Fibroblast of mammary gland (primary cell): ENCODE measurements around the gene NKX3-2.
"Not testable (repeated sequence)": the region's sequence is repeated elsewhere in the genome, so short reads cannot be mapped to it uniquely, and the experiment has no call there.

Experiments
- DNase-seq: peaks from one replicate; pipeline ENCODE4 v3.0.0-alpha.2; 2010; ENCODE audit warnings: low read depth
- H3K4me3 ChIP-seq: 2 replicates; pipeline ENCODE4 v1.5.1; 2011; ENCODE audit warnings: low read depth, mild to moderate bottlenecking, low read length, moderate library complexity; ENCODE audit not compliant: control insufficient read depth
- TF ChIP-seq, protein P1 (sequence below): conservative IDR thresholded peaks from 2 replicates; pipeline ENCODE4 v1.5.1; 2011; ENCODE audit warnings: low read depth, low read length, inconsistent platforms; ENCODE audit not compliant: control insufficient read depth, insufficient read depth

Gene NKX3-2

GRCh38 chr4:13577660-13578059, 33.4 kb upstream of the NKX3-2 start:
- TF ChIP-seq, protein P1, sequence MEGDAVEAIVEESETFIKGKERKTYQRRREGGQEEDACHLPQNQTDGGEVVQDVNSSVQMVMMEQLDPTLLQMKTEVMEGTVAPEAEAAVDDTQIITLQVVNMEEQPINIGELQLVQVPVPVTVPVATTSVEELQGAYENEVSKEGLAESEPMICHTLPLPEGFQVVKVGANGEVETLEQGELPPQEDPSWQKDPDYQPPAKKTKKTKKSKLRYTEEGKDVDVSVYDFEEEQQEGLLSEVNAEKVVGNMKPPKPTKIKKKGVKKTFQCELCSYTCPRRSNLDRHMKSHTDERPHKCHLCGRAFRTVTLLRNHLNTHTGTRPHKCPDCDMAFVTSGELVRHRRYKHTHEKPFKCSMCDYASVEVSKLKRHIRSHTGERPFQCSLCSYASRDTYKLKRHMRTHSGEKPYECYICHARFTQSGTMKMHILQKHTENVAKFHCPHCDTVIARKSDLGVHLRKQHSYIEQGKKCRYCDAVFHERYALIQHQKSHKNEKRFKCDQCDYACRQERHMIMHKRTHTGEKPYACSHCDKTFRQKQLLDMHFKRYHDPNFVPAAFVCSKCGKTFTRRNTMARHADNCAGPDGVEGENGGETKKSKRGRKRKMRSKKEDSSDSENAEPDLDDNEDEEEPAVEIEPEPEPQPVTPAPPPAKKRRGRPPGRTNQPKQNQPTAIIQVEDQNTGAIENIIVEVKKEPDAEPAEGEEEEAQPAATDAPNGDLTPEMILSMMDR: no peak
- H3K4me3 ChIP-seq: no peak overlapping the region
- no peak for DNase-seq

DNA sequence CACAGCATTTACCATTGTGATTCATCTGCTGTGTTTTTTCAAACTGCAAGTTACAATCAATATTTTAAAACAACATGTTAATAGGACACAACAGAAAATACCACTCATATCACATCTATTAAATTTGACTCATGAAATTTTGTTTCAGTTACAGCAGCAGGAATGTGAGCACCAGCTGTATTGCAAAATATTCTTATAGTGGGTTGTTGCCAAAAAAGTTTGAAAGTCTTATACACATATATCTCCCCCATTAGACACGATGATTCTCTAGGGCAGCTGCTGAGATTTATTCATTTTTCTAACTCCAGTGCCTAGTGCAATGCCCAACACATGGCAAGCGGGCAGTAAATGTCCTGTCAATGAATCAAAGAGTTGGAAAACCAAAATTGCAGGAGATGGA, 26.6 kb upstream of the NKX3-2 start:
- TF ChIP-seq, protein P1: no peak
- DNase-seq: no peak
- H3K4me3 ChIP-seq: no peak overlapping the region

DNA sequence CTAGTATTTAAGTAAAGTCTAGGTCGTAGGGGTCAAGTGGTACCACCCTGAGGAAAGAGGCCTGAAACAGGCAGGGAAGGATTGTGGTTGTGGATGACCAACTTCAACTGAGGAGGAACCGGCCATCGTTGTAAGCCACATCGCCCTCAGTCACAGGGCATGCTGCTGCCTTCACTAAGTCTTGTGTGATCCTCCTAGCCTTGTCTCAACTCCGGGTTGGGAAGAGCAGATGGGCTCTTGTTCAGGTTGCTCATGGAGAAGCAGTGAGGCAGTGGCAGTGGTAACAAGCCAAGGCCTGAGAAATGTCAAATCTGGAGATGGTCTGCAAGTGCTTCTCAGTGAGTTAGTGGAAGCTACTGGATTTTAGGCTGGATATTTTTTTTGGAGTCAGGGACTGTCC, 22.8 kb upstream of the NKX3-2 start:
- TF ChIP-seq, protein P1: no peak
- no peak for DNase-seq
- no peak overlapping the region for H3K4me3 ChIP-seq

DNA sequence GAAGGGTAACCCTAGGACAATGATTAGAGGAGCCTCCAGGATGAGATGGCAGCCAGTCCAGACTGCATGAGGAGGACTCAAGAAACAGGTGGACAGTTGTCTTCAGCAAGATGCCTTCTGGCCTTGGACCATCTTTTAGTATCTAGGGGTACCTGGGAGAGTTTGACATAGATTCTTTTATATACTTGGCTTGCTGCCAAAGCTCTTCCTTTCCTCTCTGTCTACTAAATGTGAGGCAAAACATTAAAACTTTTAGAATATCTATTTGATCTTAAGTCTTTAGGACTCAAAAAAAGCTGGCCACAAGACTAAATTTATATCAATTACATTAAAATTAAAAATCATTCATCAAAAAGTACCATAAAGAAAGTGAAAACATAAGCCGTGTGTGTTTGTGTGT, 18.6 kb upstream of the NKX3-2 start:
- TF ChIP-seq, protein P1: no peak
- no peak for DNase-seq
- H3K4me3 ChIP-seq: no peak overlapping the region

GRCh38 chr4:13561673-13562072, 17.4 kb upstream of the NKX3-2 start:
- DNase-seq: no peak
- no peak overlapping the region for H3K4me3 ChIP-seq
- TF ChIP-seq, protein P1: no peak

GRCh38 chr4:13560111-13560510, 15.8 kb upstream of the NKX3-2 start:
- not testable (repeated sequence) for DNase-seq, H3K4me3 ChIP-seq

DNA sequence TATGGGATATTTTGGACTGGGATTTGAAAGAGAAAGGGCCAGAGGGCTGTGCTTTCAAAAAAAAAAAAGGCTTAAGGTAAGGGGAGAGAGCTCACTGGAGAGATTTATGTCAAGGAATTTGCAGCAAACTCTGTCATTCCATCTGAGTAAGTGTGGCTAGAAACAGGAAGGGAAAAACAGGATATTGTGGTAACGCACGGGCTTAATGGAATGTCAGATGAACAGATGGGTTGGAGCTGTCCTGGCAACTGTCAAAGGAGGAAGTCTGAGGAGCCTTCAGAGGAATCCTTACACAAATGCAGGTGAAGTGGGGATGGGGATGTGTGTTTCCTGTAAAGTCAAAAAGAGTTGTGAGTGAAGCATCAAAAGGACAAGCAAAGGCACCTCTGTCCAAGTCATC, 15.1 kb upstream of the NKX3-2 start:
- H3K4me3 ChIP-seq: no peak overlapping the region
- DNase-seq: peak; percentile 82
- TF ChIP-seq, protein P1: no peak
